A549 treated with AZD2906 at 1 μM for 4 hours (cell line): ENCODE results near the gene REST. TPM values are rescaled to one million over a fixed set of nuclear protein-coding genes. Genes with fewer than 3 reads are reported as not detected.

Experiments used
- total RNA-seq: library from RNA; stranded (reverse); fragments of 200-300 nt; extraction: Qiagen RNA extraction; gene quantifications from 5 replicates; pipeline ENCODE4 v1.2.3, GENCODE V29; 2022

Gene REST
- 7.3 to 10.1 TPM (median 8.1 TPM) in 5 replicates for total RNA-seq

GRCh38 chr4:56907489-56908205 is at the start of gene REST:
Gene REST, plus strand, starts transcription at chr4:56907900. Its CDS starts 2,739 bp downstream, at chr4:56910639.

GRCh38 chr4:56977321-56978012 is 69.8 kb downstream of the REST start, which contains the start of gene NOA1:
Gene NOA1, minus strand, starts transcription at chr4:56977606. Its CDS starts 21 bp downstream, at chr4:56977585.

GRCh38 chr4:56978750-56979303 is 71.1 kb downstream of the REST start, which contains the start of gene POLR2B:
Gene POLR2B, plus strand, starts transcription at chr4:56978896. Its CDS starts 90 bp downstream, at chr4:56978986.

Other genes starting within 250 kb of the REST start
- gene HOPX, start 226.6 kb upstream of the REST start, total RNA-seq = not detected in 5 replicates
- 0.19 to 0.31 TPM in 2 of 5 replicates, not detected in the others for gene SPINK2, start 86.2 kb upstream of the REST start, total RNA-seq
- 14.9 to 16.0 TPM (median 15.6 TPM) in 5 replicates for gene NOA1, start 69.7 kb downstream of the REST start, total RNA-seq
- gene POLR2B, start 71.0 kb downstream of the REST start, total RNA-seq = 57.7 to 74.5 TPM (median 61.7 TPM) in 5 replicates
- 217 to 341 TPM (median 261 TPM) in 5 replicates for gene IGFBP7, start 202.5 kb downstream of the REST start, total RNA-seq